ENCODE data around the gene GDF11.

Gene GDF11

DNA sequence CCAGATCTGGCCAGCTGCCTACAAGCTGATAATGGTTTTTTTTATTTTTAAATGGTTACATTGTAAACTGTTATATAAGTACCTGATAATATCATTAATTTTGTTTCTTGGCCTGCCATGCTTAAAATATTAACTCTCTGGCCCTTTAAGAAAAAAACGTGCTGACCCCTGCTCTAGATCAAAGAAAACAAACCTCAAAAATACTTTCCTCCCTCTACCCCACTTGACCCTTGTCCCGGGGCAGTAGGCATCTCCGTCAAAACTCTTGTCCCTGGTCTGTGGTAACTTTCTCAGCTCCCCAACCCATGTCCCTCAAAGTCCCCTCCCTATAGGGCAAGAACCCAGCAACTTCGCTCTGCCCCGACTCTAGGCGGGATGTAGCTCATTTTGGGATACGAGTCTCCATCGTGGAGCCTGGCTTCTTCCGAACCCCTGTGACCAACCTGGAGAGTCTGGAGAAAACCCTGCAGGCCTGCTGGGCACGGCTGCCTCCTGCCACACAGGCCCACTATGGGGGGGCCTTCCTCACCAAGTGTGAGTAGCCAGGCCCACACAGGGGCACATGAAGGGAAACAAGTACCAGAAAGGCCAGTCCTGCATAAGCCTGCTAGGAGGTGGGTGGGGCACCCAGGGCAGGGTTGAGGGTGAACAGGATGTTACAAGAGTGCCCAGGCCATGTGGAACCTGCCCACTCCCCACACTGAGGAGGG is 19.3 kb upstream of the GDF11 start:
- no peak for DNase-seq (ENCODE audit: low read depth)

DNA sequence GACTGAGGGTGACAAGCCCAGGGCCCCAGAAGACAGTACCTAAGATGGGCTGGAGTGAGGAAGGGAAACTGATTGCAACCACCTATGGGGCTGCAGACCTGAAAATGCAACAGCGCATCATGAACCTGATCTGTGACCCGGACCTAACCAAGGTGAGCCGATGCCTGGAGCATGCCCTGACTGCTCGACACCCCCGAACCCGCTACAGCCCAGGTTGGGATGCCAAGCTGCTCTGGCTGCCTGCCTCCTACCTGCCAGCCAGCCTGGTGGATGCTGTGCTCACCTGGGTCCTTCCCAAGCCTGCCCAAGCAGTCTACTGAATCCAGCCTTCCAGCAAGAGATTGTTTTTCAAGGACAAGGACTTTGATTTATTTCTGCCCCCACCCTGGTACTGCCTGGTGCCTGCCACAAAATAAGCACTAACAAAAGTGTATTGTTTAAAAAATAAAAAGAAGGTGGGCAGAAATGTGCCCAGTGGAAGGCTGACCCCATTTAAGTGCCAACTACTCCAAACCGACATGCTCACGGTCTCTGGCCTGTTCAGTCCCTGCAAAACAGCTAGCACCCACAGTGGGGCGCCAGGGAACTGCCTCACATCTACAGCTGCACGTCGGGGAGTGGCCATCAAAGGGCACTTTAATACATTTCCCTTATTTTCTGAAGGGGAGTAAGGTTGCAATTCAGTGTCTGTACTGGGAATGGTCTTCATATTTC is 18.5 kb upstream of the GDF11 start:
- DNase-seq (ENCODE audit: low read depth), result peak; percentile 56

DNA sequence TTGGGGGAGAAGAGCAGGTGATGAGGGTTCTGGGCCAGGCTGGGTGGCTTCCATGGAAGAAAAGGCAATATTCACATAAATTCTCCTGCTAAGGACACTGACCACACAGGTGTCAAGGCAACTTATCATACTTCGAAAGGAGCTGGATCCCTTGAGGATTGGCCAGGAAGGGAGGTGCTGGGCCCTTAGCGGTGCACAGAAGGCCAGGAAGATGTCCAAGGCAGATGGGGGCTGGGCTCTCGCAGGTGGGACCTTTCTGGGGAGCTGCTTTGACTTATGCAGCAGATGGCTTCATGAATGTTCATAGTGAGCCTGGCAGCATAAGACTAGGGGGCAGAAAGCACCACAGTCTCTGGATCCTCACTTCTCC is 18.0 kb upstream of the GDF11 start:
- DNase-seq (ENCODE audit: low read depth), result no peak

DNA sequence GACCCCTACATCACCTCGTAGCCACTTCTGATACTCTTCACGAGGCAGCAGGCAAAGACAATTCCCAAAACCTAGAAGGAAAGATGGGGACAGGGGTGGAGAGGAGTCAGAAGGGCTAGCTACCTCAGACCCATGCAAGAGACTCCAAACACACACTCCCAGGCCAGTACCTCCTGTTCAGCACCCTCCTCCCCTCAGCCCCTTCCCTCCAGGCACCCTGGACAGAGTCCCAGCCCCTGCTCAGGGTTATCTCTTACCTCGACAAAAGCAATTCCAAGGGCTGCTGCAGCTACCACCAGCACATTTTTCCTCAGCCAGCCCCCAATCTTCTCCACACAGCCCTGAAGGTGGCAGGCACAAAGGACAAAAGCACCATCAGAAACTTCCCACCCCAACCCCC is 17.4 kb upstream of the GDF11 start:
- DNase-seq (ENCODE audit: low read depth), result no peak

DNA sequence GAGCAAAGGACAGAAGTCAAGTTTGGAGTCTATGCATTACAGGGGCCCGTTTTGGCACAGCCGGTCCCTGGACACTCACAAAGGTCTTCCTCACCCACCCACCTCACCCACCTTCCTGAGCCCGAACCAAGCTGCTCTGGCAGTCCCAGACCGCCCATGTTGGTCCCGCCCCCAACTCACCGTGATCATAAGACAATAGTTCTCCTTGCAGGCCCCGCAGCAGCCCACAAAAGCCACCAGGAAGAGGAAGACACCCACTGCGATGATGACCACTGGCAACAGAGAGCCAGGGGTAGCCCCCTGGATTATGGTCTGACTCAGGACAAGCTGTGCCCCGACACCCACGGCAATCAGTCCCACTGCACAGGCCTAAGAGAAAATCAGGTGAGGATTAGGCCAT is 16.0 kb upstream of the GDF11 start:
- DNase-seq (ENCODE audit: low read depth), result no peak

DNA sequence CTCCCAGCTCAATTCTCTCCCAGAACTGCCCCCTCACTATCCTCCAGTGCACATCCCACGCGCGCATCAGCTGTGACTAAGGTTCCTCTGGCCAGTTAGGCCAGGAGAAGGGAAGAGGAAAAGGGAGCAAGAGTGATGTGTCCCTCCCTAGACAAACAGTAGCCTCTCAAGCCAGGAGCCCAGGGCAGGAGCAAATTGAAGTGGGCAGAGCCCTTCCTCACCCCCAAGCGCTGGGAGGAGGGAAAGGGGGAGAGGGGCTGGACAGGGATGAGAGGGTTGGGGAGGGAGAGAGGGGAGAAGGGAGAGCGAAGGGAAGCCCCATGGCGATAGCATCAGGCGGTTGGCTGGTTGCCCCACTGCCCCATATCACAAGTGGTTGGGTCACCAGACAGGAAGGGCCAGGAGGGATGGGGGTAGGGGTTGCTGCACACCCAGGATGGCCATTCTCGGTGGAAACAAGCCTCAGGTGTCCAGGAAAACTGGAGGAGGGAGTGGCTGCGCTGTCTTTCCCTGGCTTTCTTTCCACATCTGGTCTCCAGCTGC is 15.2 kb upstream of the GDF11 start:
- no peak for DNase-seq (ENCODE audit: low read depth)

DNA sequence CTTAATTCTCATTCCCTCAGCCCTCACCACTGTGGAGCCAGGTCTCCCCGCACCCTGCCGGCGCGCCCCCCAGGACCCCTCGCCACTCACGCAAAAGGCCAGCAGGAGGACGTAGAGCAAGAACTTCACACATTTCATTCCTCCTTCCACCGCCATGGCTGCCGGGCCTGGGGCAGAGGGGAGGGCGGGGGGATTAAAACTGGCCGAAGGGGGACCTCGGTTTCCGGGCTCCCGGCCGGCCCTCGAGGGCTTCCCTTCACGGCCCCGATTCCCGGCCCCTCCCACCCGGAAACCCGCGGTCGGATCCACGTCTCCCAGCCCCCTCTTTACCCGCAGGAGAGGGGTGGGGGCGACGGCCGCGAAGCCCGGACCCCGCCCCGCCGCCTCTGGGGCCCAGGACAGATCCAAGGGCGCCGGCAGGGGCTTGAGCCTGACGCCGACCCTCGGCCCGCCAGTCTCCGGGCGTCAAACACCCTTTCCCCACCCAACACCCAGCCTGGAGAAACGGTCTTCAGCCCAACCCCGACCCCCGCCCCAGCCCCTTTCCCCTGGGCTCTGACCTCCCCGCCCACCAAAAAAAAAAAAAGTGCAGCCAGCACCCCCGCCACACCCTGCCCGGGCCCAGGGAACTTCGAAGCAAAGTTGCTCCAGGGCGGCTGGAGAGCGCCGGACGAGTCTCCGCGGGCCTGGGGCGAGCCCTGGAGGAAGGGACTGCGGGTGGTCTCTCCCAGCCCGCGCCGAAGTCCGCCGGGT is 14.6 kb upstream of the GDF11 start:
- no peak for DNase-seq (ENCODE audit: low read depth)

DNA sequence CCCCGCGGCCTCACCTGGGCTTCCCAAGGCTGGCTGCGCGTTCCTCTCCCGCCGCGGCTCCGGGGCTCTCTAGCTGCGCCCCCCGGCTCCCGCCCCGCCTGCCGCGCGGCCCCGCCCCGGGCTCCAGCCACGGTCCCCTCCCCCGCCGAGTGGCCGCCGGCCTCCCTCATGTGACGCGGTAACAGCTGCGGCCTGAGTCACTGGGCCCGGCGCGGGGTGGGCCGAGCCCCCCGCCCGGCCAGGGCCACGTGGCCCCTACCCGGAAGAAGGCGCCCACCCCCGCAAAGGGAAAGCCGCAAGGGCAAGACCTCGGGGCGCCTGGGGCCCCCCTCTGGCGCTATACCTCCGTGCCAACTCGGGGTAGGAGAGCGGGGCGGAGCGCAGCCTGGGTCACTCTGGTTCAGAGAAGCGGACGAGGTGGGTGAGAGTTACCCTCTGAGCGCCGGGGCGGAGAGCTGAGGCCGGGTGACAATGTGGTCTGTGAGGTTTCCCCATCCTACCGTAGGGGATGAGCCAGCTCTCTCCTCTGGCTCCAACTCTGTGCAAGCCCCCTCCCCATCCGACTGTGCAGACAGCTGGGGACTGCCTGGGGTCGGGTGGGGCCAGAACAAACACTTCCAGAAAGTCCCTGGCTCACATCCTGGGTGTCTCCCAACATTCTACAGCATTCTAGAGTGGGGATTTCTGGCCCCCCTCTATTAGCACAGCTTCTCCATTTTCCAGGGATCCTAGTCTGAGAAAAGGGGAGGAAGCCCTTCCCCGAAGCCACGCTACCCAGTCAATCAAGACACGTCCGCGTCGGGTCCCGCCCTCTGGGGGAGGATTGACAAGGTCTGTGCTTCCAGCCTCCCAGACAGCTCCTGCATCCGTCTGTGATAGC is 13.7 kb upstream of the GDF11 start, which contains the start of gene CD63:
Gene CD63 (minus strand): TSS at position 71 of the 880 bp plus-strand sequence. CDS start 668 bp downstream, outside the sequence.
- DNase-seq (ENCODE audit: low read depth), result peak; percentile 40

DNA sequence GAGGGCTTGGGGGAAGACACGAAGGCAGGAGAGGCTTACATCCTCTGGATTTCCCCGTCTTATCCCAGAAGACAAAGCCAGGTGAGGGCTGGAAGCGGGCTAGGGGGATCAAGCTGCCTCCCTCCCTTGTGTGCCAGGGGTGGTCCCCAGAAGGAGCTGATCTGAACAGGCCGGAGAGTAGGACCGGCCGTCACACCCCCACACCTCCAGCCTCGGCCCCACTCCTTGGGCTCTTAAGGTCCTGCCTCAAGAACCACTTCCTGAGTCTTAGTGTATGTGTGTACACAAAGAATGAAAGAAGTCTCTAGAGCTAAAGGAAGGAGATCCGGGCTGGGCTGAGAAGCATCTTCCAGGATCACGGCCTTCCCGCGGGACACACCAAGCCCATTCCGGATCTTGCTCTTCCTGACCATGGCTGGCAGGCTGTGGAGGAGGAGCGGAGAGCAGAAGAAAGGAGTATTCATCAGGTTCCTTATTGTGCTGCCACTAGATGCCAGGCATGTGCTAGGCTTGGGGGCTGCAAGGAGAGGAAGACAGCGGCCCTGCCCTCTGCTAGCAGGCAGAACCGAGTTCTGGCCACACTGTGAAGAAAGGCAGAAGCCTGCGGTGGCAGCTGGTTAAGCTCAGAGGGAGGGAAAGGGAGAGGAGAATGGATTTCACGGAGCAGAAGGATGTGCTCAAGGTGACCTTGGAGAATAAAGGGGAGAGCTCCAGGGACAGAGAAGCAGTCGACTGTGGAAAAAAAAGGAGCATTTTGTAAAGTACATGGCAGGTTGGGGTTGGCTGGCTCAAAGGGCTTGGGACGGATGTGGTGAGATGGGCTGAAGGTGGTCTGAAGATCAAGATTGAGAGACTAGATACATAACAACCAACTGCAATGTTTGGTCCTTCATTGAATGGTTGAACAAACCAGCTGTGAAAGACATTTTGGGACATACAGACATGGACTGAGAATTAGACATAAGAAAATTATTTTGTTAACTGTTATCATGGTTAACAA is 12.8 kb upstream of the GDF11 start:
- no peak for DNase-seq (ENCODE audit: low read depth)

DNA sequence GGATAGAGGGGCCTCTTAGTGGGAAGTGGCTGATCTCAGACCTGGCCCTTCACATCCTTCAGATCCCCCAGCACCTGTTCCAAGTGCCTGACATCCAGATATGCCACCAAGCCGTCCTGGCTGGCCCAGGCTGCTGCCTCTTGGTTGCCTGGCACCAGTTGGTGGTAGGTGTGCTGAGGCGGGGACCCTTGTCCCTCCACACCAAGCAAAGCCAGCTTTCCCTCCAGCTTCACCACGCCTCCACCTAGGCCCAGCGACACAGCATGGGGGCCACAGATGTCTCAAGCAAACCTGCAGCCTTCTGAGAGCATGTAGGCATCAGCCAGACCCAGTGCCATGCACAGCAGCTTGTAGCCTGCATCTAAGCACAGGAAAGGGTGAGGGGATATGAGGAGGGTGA is 10.6 kb upstream of the GDF11 start:
- DNase-seq (ENCODE audit: low read depth), result no peak

DNA sequence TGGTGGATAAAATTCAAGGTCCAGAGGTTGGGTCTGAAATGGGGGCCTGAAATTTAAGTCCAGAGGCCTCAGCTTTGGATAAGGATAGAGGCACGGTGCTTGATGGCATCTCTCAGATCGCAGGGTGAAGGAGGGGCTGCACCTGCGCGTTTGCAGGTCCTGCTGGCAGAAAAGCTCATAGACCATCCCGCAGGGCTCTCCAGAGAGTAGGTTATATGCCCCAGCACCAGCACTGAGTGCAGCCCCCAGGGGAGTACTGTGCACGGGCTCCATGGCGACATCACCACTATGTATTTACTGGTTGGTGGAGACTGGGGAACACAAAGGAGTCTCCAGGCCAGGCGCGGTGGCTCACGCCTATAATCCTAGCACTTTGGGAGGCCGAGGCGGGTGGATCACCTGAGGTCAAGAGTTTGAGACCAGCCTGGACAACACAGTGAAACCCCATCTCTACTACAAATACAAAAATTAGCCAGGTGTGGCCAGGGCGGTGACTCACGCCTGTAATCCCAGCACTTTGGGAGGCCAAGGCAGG is 9.8 kb upstream of the GDF11 start:
- DNase-seq (ENCODE audit: low read depth), result no peak

DNA sequence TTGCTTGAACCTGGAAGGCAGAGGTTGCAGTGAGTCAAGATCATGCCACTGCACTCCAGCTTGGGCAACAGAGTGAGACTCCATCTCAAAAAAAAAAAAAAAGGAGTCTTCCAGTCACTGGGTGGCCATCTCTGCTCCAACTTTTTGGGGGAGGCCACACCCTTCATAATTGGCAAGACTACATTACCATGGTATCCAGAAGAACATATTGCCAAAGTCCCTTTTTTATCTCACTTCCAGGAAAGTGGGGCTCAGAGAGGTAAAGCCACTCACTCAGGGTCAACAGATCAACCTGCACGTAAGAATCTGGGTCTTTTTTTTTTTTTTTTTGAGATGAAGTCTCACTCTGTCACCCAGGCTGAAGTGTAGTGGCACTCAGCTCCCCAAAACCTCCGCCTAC is 9.1 kb upstream of the GDF11 start:
- DNase-seq (ENCODE audit: low read depth), result no peak

DNA sequence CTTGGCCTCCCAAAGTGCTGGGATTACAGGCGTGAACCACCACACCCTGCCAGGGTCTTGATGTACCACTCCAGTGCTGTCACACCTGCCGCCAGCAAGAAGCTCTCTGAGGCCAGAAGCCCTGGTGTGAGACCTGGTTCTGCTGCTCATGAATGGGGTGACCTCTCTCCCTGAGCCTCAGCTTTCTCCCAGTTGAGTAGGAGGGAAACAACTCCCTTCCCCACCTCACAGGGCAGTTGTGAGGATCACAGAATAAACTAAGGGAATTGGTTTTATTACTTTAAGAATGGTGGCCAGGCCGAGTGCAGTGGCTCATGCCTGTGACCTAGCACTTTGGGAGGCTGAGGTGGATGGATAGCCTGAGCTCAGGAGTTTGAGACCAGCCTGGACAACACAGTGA is 8.3 kb upstream of the GDF11 start:
- DNase-seq (ENCODE audit: low read depth), result no peak

DNA sequence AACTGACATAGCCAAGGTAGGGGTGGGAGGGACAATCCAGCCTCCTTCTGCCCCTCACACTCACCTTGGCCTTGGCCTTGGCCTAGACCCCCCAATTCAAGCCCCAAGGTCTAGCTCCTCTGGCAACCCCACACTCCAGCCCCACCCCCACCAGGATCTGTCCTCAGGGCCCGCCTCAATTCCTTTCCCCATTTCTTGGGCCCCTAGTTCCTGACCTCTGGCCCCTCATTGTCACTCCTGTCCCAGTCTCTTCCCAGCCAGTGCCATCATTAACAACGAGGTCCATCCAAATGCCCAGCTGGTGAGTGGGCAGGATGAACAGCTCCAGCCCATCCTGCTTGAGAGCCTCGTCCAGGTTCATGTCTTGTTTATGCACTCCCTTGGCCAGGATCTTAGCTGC is 6.8 kb upstream of the GDF11 start:
- no peak for DNase-seq (ENCODE audit: low read depth)

DNA sequence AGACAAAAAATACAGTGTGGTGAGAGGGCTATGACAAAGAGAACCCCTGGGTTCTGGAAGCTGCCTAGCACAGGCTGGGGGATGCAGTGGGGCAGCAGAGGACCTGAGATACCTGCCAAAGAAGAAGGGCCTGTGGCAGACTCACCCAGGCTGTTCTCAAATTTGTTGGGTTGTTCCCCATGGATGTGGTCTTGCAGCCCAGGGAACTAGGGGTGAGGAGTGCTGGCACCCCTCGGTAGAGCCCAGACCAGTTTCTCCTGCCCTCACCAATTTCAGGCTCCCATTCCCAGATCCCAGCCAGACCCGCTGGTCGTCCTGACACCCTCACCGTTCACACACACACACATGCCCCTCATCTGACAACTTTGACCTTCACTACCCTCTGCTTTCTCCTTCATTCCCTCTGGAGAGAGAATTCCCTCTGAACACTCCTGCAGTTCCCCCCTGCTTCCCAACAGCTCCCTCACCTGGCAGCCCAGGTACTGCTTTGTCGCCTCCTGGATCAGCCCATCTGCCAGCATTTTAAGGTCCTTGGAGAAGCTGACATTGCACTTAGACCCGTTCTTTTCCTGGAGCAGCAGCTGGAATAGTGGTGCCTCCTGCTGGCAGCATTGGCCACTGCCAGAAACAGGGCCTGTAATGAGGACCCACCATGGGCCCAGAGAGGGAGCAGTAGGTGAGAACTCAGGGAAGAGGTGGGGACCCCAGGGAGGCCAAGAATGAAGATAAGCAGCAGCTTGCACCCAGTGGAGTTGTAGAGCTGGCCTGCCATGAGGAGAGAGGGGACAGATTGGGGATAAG is 5.9 kb upstream of the GDF11 start:
- peak; percentile 36 for DNase-seq (ENCODE audit: low read depth)

DNA sequence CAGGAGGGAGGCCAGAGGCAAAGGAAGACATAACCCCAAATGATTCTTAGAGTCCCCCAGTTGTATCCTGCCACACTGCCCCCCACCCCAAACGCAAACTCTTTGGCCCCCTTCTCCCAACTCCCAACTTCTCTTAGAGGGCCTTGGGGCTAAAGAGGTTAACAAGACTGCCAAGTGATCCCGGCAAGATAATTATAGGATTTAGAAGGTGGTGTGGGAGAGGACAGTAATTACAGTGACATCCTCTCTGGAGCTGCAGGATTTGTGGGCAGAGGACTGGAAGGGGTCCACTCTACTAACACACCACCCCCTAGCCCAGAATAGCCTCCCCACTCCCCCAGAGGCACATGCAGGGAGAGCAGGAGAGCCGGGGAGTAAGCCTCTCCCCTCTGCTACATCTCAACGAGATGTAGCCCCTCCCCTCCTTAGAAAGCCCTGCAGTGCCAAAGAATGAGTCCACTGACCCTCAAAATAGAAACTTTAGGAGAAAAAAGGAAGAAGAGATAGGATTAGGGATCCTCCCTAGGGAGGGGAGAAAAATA is 5.3 kb upstream of the GDF11 start:
- DNase-seq (ENCODE audit: low read depth), result no peak

DNA sequence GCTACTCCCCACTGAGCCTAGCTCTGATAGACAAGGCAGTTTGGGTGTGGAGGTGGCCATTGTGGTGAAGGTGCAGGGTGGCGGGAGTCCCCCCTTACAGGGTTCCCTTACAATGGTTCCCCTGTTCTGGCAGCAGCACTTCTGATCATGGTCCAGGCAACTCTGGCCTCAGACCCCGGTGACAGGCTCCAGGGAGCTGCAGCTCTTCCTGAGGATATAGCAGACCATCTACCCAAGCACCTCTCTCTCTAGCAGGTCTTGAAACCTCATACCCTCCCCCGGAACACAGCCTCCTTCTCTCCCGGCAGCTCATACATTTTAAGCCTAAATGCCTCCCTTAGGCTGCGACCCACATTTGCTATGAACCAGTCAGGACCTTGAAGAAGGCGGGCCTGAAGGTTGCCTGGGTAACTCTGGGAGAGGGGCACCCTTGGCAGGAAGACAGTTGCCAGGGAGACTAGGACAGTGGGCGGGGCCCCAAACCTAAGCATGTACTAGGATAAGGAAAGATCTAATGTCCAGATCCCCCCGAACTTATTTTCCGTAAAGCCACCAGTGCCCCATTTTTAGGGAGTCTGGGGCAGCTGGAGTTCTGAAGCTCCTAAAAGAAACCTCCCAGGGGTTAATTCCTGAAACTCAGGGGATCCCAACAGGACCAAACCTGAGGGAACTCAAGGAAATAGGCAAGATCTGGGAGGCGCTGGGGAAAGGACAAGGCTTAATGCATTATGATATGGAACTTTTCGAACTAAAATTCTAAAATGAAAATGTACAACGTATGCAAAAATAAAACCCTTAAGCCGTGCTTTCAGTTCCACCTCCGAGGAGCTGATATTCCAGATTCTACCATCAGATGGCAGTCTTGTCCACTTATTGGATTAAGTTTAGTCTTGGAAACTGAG is 4.5 kb upstream of the GDF11 start:
- DNase-seq (ENCODE audit: low read depth), result peak; percentile 57

DNA sequence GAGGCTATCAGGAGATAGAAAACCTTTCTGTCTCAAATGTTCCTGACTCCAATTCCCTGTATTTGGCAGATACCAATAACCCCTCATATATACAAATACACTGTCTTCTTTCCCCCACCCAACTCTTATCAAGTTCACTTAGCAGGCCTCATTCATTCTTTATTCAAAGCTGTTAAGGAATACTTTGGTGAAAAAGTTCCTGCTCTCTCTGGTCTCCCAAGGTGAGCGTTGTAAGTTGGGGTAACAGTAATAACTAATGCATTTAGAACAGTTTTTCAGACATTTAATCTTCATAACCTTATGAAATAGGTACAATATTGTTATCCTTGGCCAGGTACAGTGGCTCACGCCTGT is 3.9 kb upstream of the GDF11 start:
- DNase-seq (ENCODE audit: low read depth), result no peak

All from activated T-cell treated with anti-CD3 and anti-CD28 coated beads for 1 hour (primary cell).